Gastrocnemius medialis (tissue), 4 donors: ENCODE results near the gene NFX1.

ENCODE experiments used
- POLR2A ChIP-seq, 2 donors: fragments of 450-650 bp; IDR thresholded peaks; one replicate each; pipeline ENCODE4 v1.6.1; 2017; ENCODE audit warnings: antibody characterized with exemption in 2 of 2, mild to moderate bottlenecking in 2 of 2, moderate library complexity in 2 of 2
- TF ChIP-seq, protein P1 (sequence below), 5 experiments: fragments of 450-650 bp in 3 of 5; fragments of 200-600 bp in 2 of 5; sonication (generic) in 2 of 5; IDR thresholded peaks in 4 of 5; conservative IDR thresholded peaks in 1 of 5; 1 replicate in 4 of 5; 2 replicates in 1 of 5; pipeline ENCODE4 v1.5.1; 2016 to 2019; ENCODE audit warnings: antibody characterized with exemption in 5 of 5, mild to moderate bottlenecking in 3 of 5, moderate library complexity in 3 of 5

DNA sequence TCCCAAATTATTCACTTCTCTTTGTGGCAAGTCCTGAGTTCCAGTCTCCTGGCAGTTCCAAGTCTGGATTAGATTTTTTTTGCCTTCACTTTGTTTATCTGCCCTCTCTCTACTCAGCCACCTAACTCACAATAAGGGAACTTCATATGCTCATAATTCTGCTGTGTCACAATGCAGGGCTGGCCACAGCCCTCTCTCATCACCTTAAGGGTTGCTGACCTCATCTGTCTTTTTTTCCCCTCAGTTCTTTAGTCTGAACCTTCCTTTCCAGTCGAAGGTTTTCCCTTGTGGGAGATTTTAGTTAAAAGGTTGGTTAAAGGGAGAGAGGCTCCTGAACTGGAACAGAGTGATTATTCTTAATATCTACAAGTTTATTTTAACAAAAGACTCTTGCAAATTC is 29.9 kb upstream of the NFX1 start:
- TF ChIP-seq, protein P1, sequence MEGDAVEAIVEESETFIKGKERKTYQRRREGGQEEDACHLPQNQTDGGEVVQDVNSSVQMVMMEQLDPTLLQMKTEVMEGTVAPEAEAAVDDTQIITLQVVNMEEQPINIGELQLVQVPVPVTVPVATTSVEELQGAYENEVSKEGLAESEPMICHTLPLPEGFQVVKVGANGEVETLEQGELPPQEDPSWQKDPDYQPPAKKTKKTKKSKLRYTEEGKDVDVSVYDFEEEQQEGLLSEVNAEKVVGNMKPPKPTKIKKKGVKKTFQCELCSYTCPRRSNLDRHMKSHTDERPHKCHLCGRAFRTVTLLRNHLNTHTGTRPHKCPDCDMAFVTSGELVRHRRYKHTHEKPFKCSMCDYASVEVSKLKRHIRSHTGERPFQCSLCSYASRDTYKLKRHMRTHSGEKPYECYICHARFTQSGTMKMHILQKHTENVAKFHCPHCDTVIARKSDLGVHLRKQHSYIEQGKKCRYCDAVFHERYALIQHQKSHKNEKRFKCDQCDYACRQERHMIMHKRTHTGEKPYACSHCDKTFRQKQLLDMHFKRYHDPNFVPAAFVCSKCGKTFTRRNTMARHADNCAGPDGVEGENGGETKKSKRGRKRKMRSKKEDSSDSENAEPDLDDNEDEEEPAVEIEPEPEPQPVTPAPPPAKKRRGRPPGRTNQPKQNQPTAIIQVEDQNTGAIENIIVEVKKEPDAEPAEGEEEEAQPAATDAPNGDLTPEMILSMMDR (IDR thresholded peaks at IDR 0.05 in 4 of 5, conservative IDR thresholded peaks at IDR 0.05 in 1 of 5): no peak
- TF ChIP-seq POLR2A (IDR thresholded peaks at IDR 0.05): no peak
